ENCODE measurements around the gene CREBBP.

The CREBBP gene

GRCh38 chr16:3882531-3882930 is 2.0 kb upstream of the CREBBP start:
- no peak overlapping the region for H3K9ac ChIP-seq
- no peak for TF ChIP-seq CTCF (conservative IDR thresholded peaks at IDR 0.05; ENCODE audit: low read depth, low read length)
- no peaks in the 10 kb centered on the region for H3K36me3 ChIP-seq (ENCODE audit: insufficient read depth)
- H2AFZ ChIP-seq (ENCODE audit: low read depth): no peak overlapping the region
- no peak overlapping the region for H3K4me2 ChIP-seq
- H3K79me2 ChIP-seq (ENCODE audit: insufficient read depth, low read depth): peaks cover 22% of the 10 kb centered on the region
- H3K27me3 ChIP-seq (ENCODE audit: insufficient read depth, low read depth): no peaks in the 10 kb centered on the region
- peaks cover 14% of the 10 kb centered on the region for H3K4me1 ChIP-seq (ENCODE audit: low read depth, poor library complexity, severe bottlenecking)
- no peak overlapping the region for H3K27ac ChIP-seq
- H4K20me1 ChIP-seq (ENCODE audit: insufficient read depth): peaks cover 16% of the 10 kb centered on the region
- no peak overlapping the region for H3K4me3 ChIP-seq (IDR thresholded peaks at IDR 0.05; ENCODE audit: insufficient read depth, low read depth, low read length)

- Histone ChIP-seq H3K36me3 (ENCODE audit: insufficient read depth) (no peaks in the 10 kb centered on the region), H3K4me3 (IDR thresholded peaks at IDR 0.05; ENCODE audit: insufficient read depth, low read depth, low read length) (no peak overlapping the region), H3K9ac (no peak overlapping the region), H2AFZ (ENCODE audit: low read depth) (no peak overlapping the region; the same call in 1 of the 2 replicates), H3K4me1 (ENCODE audit: low read depth, poor library complexity, severe bottlenecking) (peaks cover 17% of the 10 kb centered on the region), H4K20me1 (ENCODE audit: insufficient read depth) (peaks cover 26% of the 10 kb centered on the region), H3K79me2 (ENCODE audit: insufficient read depth, low read depth) (peaks cover 32% of the 10 kb centered on the region), H3K27me3 (ENCODE audit: insufficient read depth, low read depth) (no peaks in the 10 kb centered on the region), H3K4me2 (peak overlapping the region; percentile 75; the same call in 1 of the 2 replicates), H3K27ac (no peak overlapping the region)
- no peak for TF ChIP-seq CTCF (conservative IDR thresholded peaks at IDR 0.05; ENCODE audit: low read depth, low read length)
Observed at GRCh38 chr16:3881499-3881990, 1.0 kb upstream of the CREBBP start.

GRCh38 chr16:3879887-3880564 is 487 bp downstream of the CREBBP start:
- Histone ChIP-seq H3K4me1 (ENCODE audit: low read depth, poor library complexity, severe bottlenecking) (peaks cover 25% of the 10 kb centered on the region), H3K4me3 (IDR thresholded peaks at IDR 0.05; ENCODE audit: insufficient read depth, low read depth, low read length) (peak overlapping the region; percentile 42), H3K4me2 (peak overlapping the region; percentile 90; the same call in 1 of the 2 replicates), H3K79me2 (ENCODE audit: insufficient read depth, low read depth) (peaks cover 47% of the 10 kb centered on the region), H3K27me3 (ENCODE audit: insufficient read depth, low read depth) (no peaks in the 10 kb centered on the region), H3K27ac (no peak overlapping the region), H3K9ac (peak overlapping the region; percentile 71; the same call in 1 of the 2 replicates), H2AFZ (ENCODE audit: low read depth) (no peak overlapping the region), H3K36me3 (ENCODE audit: insufficient read depth) (no peaks in the 10 kb centered on the region), H4K20me1 (ENCODE audit: insufficient read depth) (peaks cover 41% of the 10 kb centered on the region)
- TF ChIP-seq CTCF (conservative IDR thresholded peaks at IDR 0.05; ENCODE audit: low read depth, low read length): no peak

GRCh38 chr16:3879258-3879886 is 1.1 kb downstream of the CREBBP start:
- TF ChIP-seq CTCF (conservative IDR thresholded peaks at IDR 0.05; ENCODE audit: low read depth, low read length): no peak
- no peak overlapping the region for H3K27ac ChIP-seq
- H3K79me2 ChIP-seq (ENCODE audit: insufficient read depth, low read depth): peaks cover 54% of the 10 kb centered on the region

More at GRCh38 chr16:3879258-3879886, 1.1 kb downstream of the CREBBP start:
- H3K36me3 ChIP-seq (ENCODE audit: insufficient read depth): no peaks in the 10 kb centered on the region
- peaks cover 45% of the 10 kb centered on the region for H4K20me1 ChIP-seq (ENCODE audit: insufficient read depth)
- peaks cover 27% of the 10 kb centered on the region for H3K4me1 ChIP-seq (ENCODE audit: low read depth, poor library complexity, severe bottlenecking)
- H3K27me3 ChIP-seq (ENCODE audit: insufficient read depth, low read depth): no peaks in the 10 kb centered on the region
- peak overlapping the region; percentile 42 for H3K4me3 ChIP-seq (IDR thresholded peaks at IDR 0.05; ENCODE audit: insufficient read depth, low read depth, low read length)
- no peak overlapping the region for H2AFZ ChIP-seq (ENCODE audit: low read depth)
- peak overlapping the region; percentile 90 for H3K4me2 ChIP-seq
- H3K9ac ChIP-seq: peak overlapping the region; percentile 36; the same call in 1 of the 2 replicates
